KG1 (cell line): ENCODE results near the gene ERAS.
"Not testable (repeated sequence)": the region's sequence is repeated elsewhere in the genome, so short reads cannot be mapped to it uniquely, and the experiment has no call there.

Experiments
- DNase-seq: peaks from one replicate; lab custom pipeline; 2025; lab: John Stamatoyannopoulos, UW

The ERAS gene

GRCh38 chrX:48794911-48795515, 31.3 kb upstream of the ERAS start:
- no peak for DNase-seq

GRCh38 chrX:48798318-48798717, 28.0 kb upstream of the ERAS start:
- no peak for DNase-seq

- no peak for DNase-seq
These were observed 25.6 kb upstream of the ERAS start for GRCh38 chrX:48800574-48801279.

- DNase-seq: peak; percentile 83
These were observed 24.8 kb upstream of the ERAS start, which contains the start of gene HDAC6 for GRCh38 chrX:48801280-48802088. Gene HDAC6, plus strand, starts transcription at chrX:48802067. Its CDS starts 626 bp downstream, at chrX:48802693.

- peak; percentile 15 for DNase-seq
These were observed 24.0 kb upstream of the ERAS start for GRCh38 chrX:48802089-48802904.

GRCh38 chrX:48802905-48803200, 23.5 kb upstream of the ERAS start:
- no peak for DNase-seq

- DNase-seq: no peak
These were observed 20.2 kb upstream of the ERAS start for GRCh38 chrX:48806081-48806480.

- no peak for DNase-seq
These were observed 12.7 kb upstream of the ERAS start for GRCh38 chrX:48813644-48814043.

GRCh38 chrX:48814722-48815121, 11.6 kb upstream of the ERAS start:
- no peak for DNase-seq

- no peak for DNase-seq
These were observed 11.0 kb upstream of the ERAS start for GRCh38 chrX:48815266-48815665.

- no peak for DNase-seq
These were observed 10.1 kb upstream of the ERAS start for GRCh38 chrX:48816014-48816810.

GRCh38 chrX:48818098-48818497, 8.2 kb upstream of the ERAS start:
- DNase-seq: no peak

- no peak for DNase-seq
These were observed 7.4 kb upstream of the ERAS start for GRCh38 chrX:48818866-48819265.

- not testable (repeated sequence) for DNase-seq
These were observed 6.9 kb upstream of the ERAS start for GRCh38 chrX:48819394-48819793.

GRCh38 chrX:48823053-48823452, 3.3 kb upstream of the ERAS start:
- DNase-seq: no peak

GRCh38 chrX:48824066-48824465, 2.2 kb upstream of the ERAS start:
- no peak for DNase-seq

GRCh38 chrX:48826876-48827653, 752 bp downstream of the ERAS start:
- DNase-seq: no peak

- no peak for DNase-seq
These were observed 1.3 kb downstream of the ERAS start for GRCh38 chrX:48827654-48827968.

- no peak for DNase-seq
These were observed 2.9 kb downstream of the ERAS start for GRCh38 chrX:48829016-48829735.
